Measurements from ENCODE around the gene FAM81A. TPM values are rescaled to one million over a fixed set of nuclear protein-coding genes. Genes with fewer than 3 reads are reported as not detected.
A peak's percentile ranks its signal among the peaks of the same experiment; 100 is the strongest.

FAM81A gene
- total RNA-seq (under 1 TPM in 5 of 9 donors, not detected in 4; 0.08 to 0.96 (median 0.29) TPM), polyA plus RNA-seq (under 1 TPM; 0.16 to 0.31 (median 0.27) TPM)
- long read RNA-seq, donor 1: 0 reads
- long read RNA-seq, donor 2: 0 reads
- long read RNA-seq, donor 3: 0 reads
- long read RNA-seq, donor 4: 0 reads
- long read RNA-seq, donor 5: 0 reads
- long read RNA-seq, donor 6: 0 reads
- long read RNA-seq, donor 7: 0 reads
- long read RNA-seq, donor 8: 0 reads
- long read RNA-seq, donor 9: 0 reads
- long read RNA-seq, donor 10: 0 reads

- DNase-seq: peak; percentile 59 to 82 (median 77)
- Histone ChIP-seq H3K27me3 (no peaks in the 10 kb centered on the region), H3K4me1 (replicated peaks in 1 of 2) (peaks cover 0 to 12% of the 10 kb centered on the region in 2 donors), H3K27ac (no peak within 1 kb of the TSS), H3K9me3 (replicated peaks in 1 of 3) (no peaks in the 10 kb centered on the region), H3K4me3 (peak within 1 kb of the TSS in 2 of 4 donors; percentile 13 to 59), H3K36me3 (replicated peaks in 1 of 2) (no peaks in the 10 kb centered on the region)
- 0 to 1% (median 0%) methylated on average over 7 to 96 of the region's 96 CpGs for WGBS, 4 donors
- intact Hi-C loops (cut with DNase I): no loop called here
- TF ChIP-seq CTCF (IDR thresholded peaks at IDR 0.05) (no peak), POLR2A (IDR thresholded peaks at IDR 0.05) (no peak)
These were observed at the start of gene FAM81A for GRCh38 chr15:59437817-59438624. Gene FAM81A (plus strand): TSS chr15:59438186. CDS start chr15:59458627, 20,441 bp downstream.

GRCh38 chr15:59388670-59389069 lies 49.3 kb upstream of the FAM81A start:
- Histone ChIP-seq H3K27me3 (no peaks in the 10 kb centered on the region), H3K4me1 (replicated peaks in 1 of 2) (peaks cover 0 to 3% of the 10 kb centered on the region in 2 donors), H3K9me3 (replicated peaks in 1 of 3) (no peaks in the 10 kb centered on the region), H3K4me3 (no peak overlapping the region), H3K36me3 (replicated peaks in 1 of 2) (no peaks in the 10 kb centered on the region), H3K27ac (peak overlapping the region in 1 of 5 donors; percentile 30)
- DNase-seq: peak in 3 of 7 donors; percentile 18 to 29 (median 22)
- intact Hi-C loops (cut with DNase I): no loop called here
- no peak for TF ChIP-seq POLR2A (IDR thresholded peaks at IDR 0.05)
- TF ChIP-seq CTCF (IDR thresholded peaks at IDR 0.05): no peak
- 25 to 58% (median 41%) methylated on average over 3 of the region's 3 CpGs for WGBS, 4 donors

- no peak for TF ChIP-seq POLR2A (IDR thresholded peaks at IDR 0.05)
- TF ChIP-seq CTCF (IDR thresholded peaks at IDR 0.05): no peak
These were observed 45.7 kb upstream of the FAM81A start for GRCh38 chr15:59392299-59392698.

GRCh38 chr15:59394166-59394661 lies 43.8 kb upstream of the FAM81A start:
- Histone ChIP-seq H3K9me3 (replicated peaks in 1 of 3) (no peaks in the 10 kb centered on the region), H3K27ac (no peak overlapping the region), H3K4me1 (replicated peaks in 1 of 2) (no peaks in the 10 kb centered on the region), H3K36me3 (replicated peaks in 1 of 2) (no peaks in the 10 kb centered on the region), H3K27me3 (no peaks in the 10 kb centered on the region), H3K4me3 (no peak overlapping the region)
- intact Hi-C loops (cut with DNase I): no loop called here
- TF ChIP-seq POLR2A (IDR thresholded peaks at IDR 0.05): no peak
- no peak for TF ChIP-seq CTCF (IDR thresholded peaks at IDR 0.05)
- DNase-seq: no peak
- 82 to 85% (median 83%) methylated on average over 9 of the region's 9 CpGs for WGBS, 4 donors

More at GRCh38 chr15:59392299-59392698, 45.7 kb upstream of the FAM81A start:
- WGBS, 4 donors: 77 to 82% (median 80%) methylated on average over 4 to 5 of the region's 5 CpGs
- H3K36me3 ChIP-seq (replicated peaks in 1 of 2): no peaks in the 10 kb centered on the region
- no peak for DNase-seq
- intact Hi-C loops (cut with DNase I): no loop called here
- peaks cover 0 to 3% of the 10 kb centered on the region in 2 donors for H3K4me1 ChIP-seq (replicated peaks in 1 of 2)
- no peak overlapping the region for H3K4me3 ChIP-seq
- no peak overlapping the region for H3K27ac ChIP-seq
- H3K27me3 ChIP-seq: no peaks in the 10 kb centered on the region
- H3K9me3 ChIP-seq (replicated peaks in 1 of 3): no peaks in the 10 kb centered on the region
